ENCODE results near the gene ZFYVE28. TPM values are rescaled to one million over a fixed set of nuclear protein-coding genes. Genes with fewer than 3 reads are reported as not detected.
A peak's percentile ranks its signal among the peaks of the same experiment; 100 is the strongest.

The ZFYVE28 gene
- total RNA-seq, 1 donor from 2014 or later: 5.6 TPM

- H3K27ac ChIP-seq (replicated peaks): peak overlapping the region; percentile 84
- intact Hi-C loops (cut with micrococcal nuclease): no loop called here
Measured at GRCh38 chr4:2412534-2412884, 5.9 kb downstream of the ZFYVE28 start.

GRCh38 chr4:2411786-2412510 lies 6.5 kb downstream of the ZFYVE28 start:
- intact Hi-C loops (cut with micrococcal nuclease): no loop called here
- no peaks in the 10 kb centered on the region for H3K36me3 ChIP-seq
- no peaks in the 10 kb centered on the region for H3K9me3 ChIP-seq (replicated peaks)
- peaks cover 48% of the 10 kb centered on the region for H3K4me1 ChIP-seq
- no peak for DNase-seq
- no peak overlapping the region for H3K4me3 ChIP-seq
- no peaks in the 10 kb centered on the region for H3K27me3 ChIP-seq (ENCODE audit: low read depth)
- peak overlapping the region; percentile 84 for H3K27ac ChIP-seq (replicated peaks)
- TF ChIP-seq, protein P1, sequence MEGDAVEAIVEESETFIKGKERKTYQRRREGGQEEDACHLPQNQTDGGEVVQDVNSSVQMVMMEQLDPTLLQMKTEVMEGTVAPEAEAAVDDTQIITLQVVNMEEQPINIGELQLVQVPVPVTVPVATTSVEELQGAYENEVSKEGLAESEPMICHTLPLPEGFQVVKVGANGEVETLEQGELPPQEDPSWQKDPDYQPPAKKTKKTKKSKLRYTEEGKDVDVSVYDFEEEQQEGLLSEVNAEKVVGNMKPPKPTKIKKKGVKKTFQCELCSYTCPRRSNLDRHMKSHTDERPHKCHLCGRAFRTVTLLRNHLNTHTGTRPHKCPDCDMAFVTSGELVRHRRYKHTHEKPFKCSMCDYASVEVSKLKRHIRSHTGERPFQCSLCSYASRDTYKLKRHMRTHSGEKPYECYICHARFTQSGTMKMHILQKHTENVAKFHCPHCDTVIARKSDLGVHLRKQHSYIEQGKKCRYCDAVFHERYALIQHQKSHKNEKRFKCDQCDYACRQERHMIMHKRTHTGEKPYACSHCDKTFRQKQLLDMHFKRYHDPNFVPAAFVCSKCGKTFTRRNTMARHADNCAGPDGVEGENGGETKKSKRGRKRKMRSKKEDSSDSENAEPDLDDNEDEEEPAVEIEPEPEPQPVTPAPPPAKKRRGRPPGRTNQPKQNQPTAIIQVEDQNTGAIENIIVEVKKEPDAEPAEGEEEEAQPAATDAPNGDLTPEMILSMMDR (IDR thresholded peaks at IDR 0.05; ENCODE audit: borderline replicate concordance): no peak

More at GRCh38 chr4:2412534-2412884, 5.9 kb downstream of the ZFYVE28 start:
- H3K4me3 ChIP-seq: peak overlapping the region; percentile 54
- H3K9me3 ChIP-seq (replicated peaks): no peaks in the 10 kb centered on the region
- no peaks in the 10 kb centered on the region for H3K27me3 ChIP-seq (ENCODE audit: low read depth)
- TF ChIP-seq, protein P1 (IDR thresholded peaks at IDR 0.05; ENCODE audit: borderline replicate concordance): no peak
- H3K36me3 ChIP-seq: no peaks in the 10 kb centered on the region
- peaks cover 52% of the 10 kb centered on the region for H3K4me1 ChIP-seq
- no peak for DNase-seq

GRCh38 chr4:2409381-2409783 lies 9.1 kb downstream of the ZFYVE28 start:
- Histone ChIP-seq H3K27ac (replicated peaks) (no peak overlapping the region), H3K9me3 (replicated peaks) (no peaks in the 10 kb centered on the region), H3K4me3 (no peak overlapping the region), H3K36me3 (no peaks in the 10 kb centered on the region), H3K27me3 (ENCODE audit: low read depth) (no peaks in the 10 kb centered on the region), H3K4me1 (peaks cover 30% of the 10 kb centered on the region)
- no peak for DNase-seq
- intact Hi-C loops (cut with micrococcal nuclease): no loop called here
- TF ChIP-seq, protein P1 (IDR thresholded peaks at IDR 0.05; ENCODE audit: borderline replicate concordance): no peak

- Histone ChIP-seq H3K4me3 (no peak overlapping the region), H3K27ac (replicated peaks) (no peak overlapping the region), H3K36me3 (no peaks in the 10 kb centered on the region), H3K27me3 (ENCODE audit: low read depth) (no peaks in the 10 kb centered on the region), H3K9me3 (replicated peaks) (no peaks in the 10 kb centered on the region), H3K4me1 (peaks cover 26% of the 10 kb centered on the region)
- TF ChIP-seq, protein P1 (IDR thresholded peaks at IDR 0.05; ENCODE audit: borderline replicate concordance): no peak
- intact Hi-C loops (cut with micrococcal nuclease): no loop called here
- DNase-seq: no peak
Measured at GRCh38 chr4:2408976-2409375, 9.5 kb downstream of the ZFYVE28 start.

DNA sequence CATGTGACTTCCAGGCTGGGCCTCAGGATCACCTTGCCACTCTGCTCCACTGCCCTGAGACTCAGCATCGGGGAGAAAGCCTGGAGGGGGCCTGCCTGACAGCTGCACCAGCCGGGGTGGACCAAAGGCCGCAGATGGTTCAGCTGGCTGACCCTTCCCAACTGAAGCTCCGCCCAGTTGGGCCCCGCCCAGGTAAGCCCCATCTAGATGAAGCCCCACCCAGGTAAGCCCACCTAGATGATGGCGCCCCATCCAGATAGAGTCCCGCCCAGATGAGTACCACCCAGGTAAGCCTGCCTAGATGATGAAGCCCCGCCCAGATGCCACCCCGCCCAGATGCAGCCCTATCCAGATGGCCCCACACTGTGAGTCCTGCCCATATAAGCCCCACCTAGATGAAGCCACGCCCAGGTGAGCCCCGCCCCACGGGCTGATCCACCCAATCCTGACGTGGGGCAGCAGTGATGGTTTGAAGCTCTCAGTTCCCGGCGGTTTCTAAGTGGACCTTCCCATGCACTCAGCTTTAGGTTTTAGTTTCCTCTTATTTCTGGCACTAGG lies 10.0 kb downstream of the ZFYVE28 start:
- no peak overlapping the region for H3K4me3 ChIP-seq
- H3K36me3 ChIP-seq: no peaks in the 10 kb centered on the region
- no peaks in the 10 kb centered on the region for H3K9me3 ChIP-seq (replicated peaks)
- H3K27me3 ChIP-seq (ENCODE audit: low read depth): no peaks in the 10 kb centered on the region
- TF ChIP-seq, protein P1 (IDR thresholded peaks at IDR 0.05; ENCODE audit: borderline replicate concordance): no peak
- H3K27ac ChIP-seq (replicated peaks): no peak overlapping the region
- H3K4me1 ChIP-seq: peaks cover 21% of the 10 kb centered on the region
- no peak for DNase-seq
- intact Hi-C loops (cut with micrococcal nuclease): no loop called here
